Muscle of leg (tissue), 11 donors: ENCODE measurements around the gene SMAGP. TPM values are rescaled to one million over a fixed set of nuclear protein-coding genes. Genes with fewer than 3 reads are reported as not detected.
"Not testable (repeated sequence)": the region's sequence is repeated elsewhere in the genome, so short reads cannot be mapped to it uniquely, and the experiment has no call there.

Experiments
- DNase-seq: peaks from one replicate; pipeline ENCODE4 v3.0.0; 2013
- H3K27ac ChIP-seq: one replicate; pipeline ENCODE4 v1.5.1; 2013; ENCODE audit warnings: mild to moderate bottlenecking, low read length, control low read depth
- H3K27me3 ChIP-seq: one replicate; pipeline ENCODE4 v1.6.1; 2013; ENCODE audit warnings: low read length; ENCODE audit not compliant: control insufficient read depth, insufficient read depth
- H3K36me3 ChIP-seq: one replicate; pipeline ENCODE4 v1.6.1; 2013; ENCODE audit warnings: low read length; ENCODE audit not compliant: control insufficient read depth, insufficient read depth
- H3K4me1 ChIP-seq: one replicate; pipeline ENCODE4 v1.6.1; 2013; ENCODE audit warnings: low read length; ENCODE audit not compliant: control insufficient read depth, insufficient read depth
- H3K4me3 ChIP-seq: one replicate; pipeline ENCODE4 v1.5.1; 2013; ENCODE audit warnings: low read length, control low read depth
- H3K9me3 ChIP-seq: replicated peaks from 2 replicates; pipeline ENCODE4 v1.6.1; 2013; ENCODE audit warnings: low read depth, low read length; ENCODE audit not compliant: control insufficient read depth
- WGBS: methylation state at CpG from one replicate; pipeline ENCODE4 v1.1.5; 2013; ENCODE audit warnings: missing lambda C conversion rate; ENCODE audit not compliant: insufficient coverage; 5-methylcytosine and 5-hydroxymethylcytosine counted together
- polyA plus RNA-seq, 8 donors: library from polyadenylated mRNA; unstranded; fragments of 120-200 nt; gene quantifications; one replicate each; pipeline versions ENCODE4 v1.2.1 to v1.2.3, GENCODE V29; 2013; ENCODE audit warnings: inconsistent platforms in 1 of 8, low replicate concordance in 1 of 8; ENCODE audit not compliant: insufficient read length in 8 of 8, insufficient read depth in 1 of 8
- total RNA-seq: library from RNA; stranded (reverse); fragments of 120-200 nt; gene quantifications from one replicate; pipeline ENCODE4 v1.2.4, GENCODE V29; 2013

Gene SMAGP
- total and polyA plus RNA-seq, 9 donors = 3.4 to 14.8 (median 7.6) TPM

GRCh38 chr12:51225771-51226170, 44.4 kb downstream of the SMAGP start:
- no peaks in the 10 kb centered on the region for H3K27me3 ChIP-seq
- H3K4me1 ChIP-seq = no peaks in the 10 kb centered on the region
- no peak overlapping the region for H3K4me3 ChIP-seq
- H3K27ac ChIP-seq = no peak overlapping the region
- peaks cover 6% of the 10 kb centered on the region for H3K36me3 ChIP-seq
- WGBS = no CpG with 5 or more reads among the region's 2 CpGs
- no peaks in the 10 kb centered on the region for H3K9me3 ChIP-seq
- DNase-seq = no peak

GRCh38 chr12:51225234-51225633, 45.0 kb downstream of the SMAGP start:
- H3K9me3 ChIP-seq = no peaks in the 10 kb centered on the region
- DNase-seq = no peak
- peaks cover 6% of the 10 kb centered on the region for H3K36me3 ChIP-seq
- no peaks in the 10 kb centered on the region for H3K4me1 ChIP-seq
- H3K4me3 ChIP-seq = no peak overlapping the region
- 60% methylated on average over 1 of the region's 4 CpGs for WGBS
- H3K27me3 ChIP-seq = no peaks in the 10 kb centered on the region
- H3K27ac ChIP-seq = no peak overlapping the region

- no peaks in the 10 kb centered on the region for H3K9me3 ChIP-seq
- peaks cover 6% of the 10 kb centered on the region for H3K36me3 ChIP-seq
- H3K4me1 ChIP-seq = no peaks in the 10 kb centered on the region
- no peak overlapping the region for H3K27ac ChIP-seq
- DNase-seq = no peak
- H3K27me3 ChIP-seq = no peaks in the 10 kb centered on the region
- no peak overlapping the region for H3K4me3 ChIP-seq
- 77% methylated on average over 2 of the region's 3 CpGs for WGBS
Measured at GRCh38 chr12:51224625-51225024, 45.6 kb downstream of the SMAGP start.

GRCh38 chr12:51222461-51222860, 47.8 kb downstream of the SMAGP start:
- DNase-seq = no peak
- Histone ChIP-seq H3K4me1 (peaks cover 9% of the 10 kb centered on the region), H3K9me3 (no peaks in the 10 kb centered on the region), H3K4me3 (no peak overlapping the region), H3K27ac (no peak overlapping the region), H3K27me3 (no peaks in the 10 kb centered on the region), H3K36me3 (peaks cover 6% of the 10 kb centered on the region)
- 59% methylated on average over 3 of the region's 7 CpGs for WGBS

- H3K4me3 ChIP-seq, H3K36me3 ChIP-seq, H3K27me3 ChIP-seq, H3K27ac ChIP-seq, DNase-seq, H3K9me3 ChIP-seq: not testable (repeated sequence)
- 98% methylated on average over 6 of the region's 12 CpGs for WGBS
- H3K4me1 ChIP-seq = peaks cover 15% of the 10 kb centered on the region
Measured at GRCh38 chr12:51219857-51220256, 50.4 kb downstream of the SMAGP start.

- no peaks in the 10 kb centered on the region for H3K27me3 ChIP-seq
- no peak overlapping the region for H3K27ac ChIP-seq
Measured at GRCh38 chr12:51219322-51219721, 50.9 kb downstream of the SMAGP start.

GRCh38 chr12:51218607-51219161, 51.5 kb downstream of the SMAGP start:
- DNase-seq = no peak
- peak overlapping the region; percentile 94 for H3K27ac ChIP-seq
- peak overlapping the region; percentile 82 for H3K4me3 ChIP-seq

More at GRCh38 chr12:51219322-51219721, 50.9 kb downstream of the SMAGP start:
- H3K4me3 ChIP-seq = no peak overlapping the region
- peaks cover 15% of the 10 kb centered on the region for H3K4me1 ChIP-seq
- H3K36me3 ChIP-seq = no peaks in the 10 kb centered on the region
- H3K9me3 ChIP-seq = no peaks in the 10 kb centered on the region
- DNase-seq = no peak
- WGBS = 20% methylated on average over 1 of the region's 5 CpGs

GRCh38 chr12:51217968-51218606, 52.1 kb downstream of the SMAGP start, which contains the start of gene POU6F1:
Gene POU6F1 (minus strand): TSS chr12:51218062. CDS start chr12:51206836, 11,226 bp downstream.
- H3K27ac ChIP-seq = peak within 1 kb of the TSS; percentile 94
- H3K4me1 ChIP-seq = peaks cover 15% of the 10 kb centered on the region
- H3K36me3 ChIP-seq = no peaks in the 10 kb centered on the region
- WGBS = under 1% methylated on average over 32 of the region's 35 CpGs
- peak within 1 kb of the TSS; percentile 82 for H3K4me3 ChIP-seq
- H3K9me3 ChIP-seq = no peaks in the 10 kb centered on the region
- H3K27me3 ChIP-seq = no peaks in the 10 kb centered on the region
- DNase-seq = peak; percentile 95

More at GRCh38 chr12:51218607-51219161, 51.5 kb downstream of the SMAGP start:
- peaks cover 15% of the 10 kb centered on the region for H3K4me1 ChIP-seq
- no CpG with 5 or more reads among the region's 10 CpGs for WGBS
- no peaks in the 10 kb centered on the region for H3K27me3 ChIP-seq
- no peaks in the 10 kb centered on the region for H3K36me3 ChIP-seq
- no peaks in the 10 kb centered on the region for H3K9me3 ChIP-seq

GRCh38 chr12:51217133-51217967, 52.9 kb downstream of the SMAGP start:
- H3K27me3 ChIP-seq = no peaks in the 10 kb centered on the region
- no peaks in the 10 kb centered on the region for H3K36me3 ChIP-seq
- WGBS = under 1% methylated on average over 43 of the region's 81 CpGs
- H3K4me1 ChIP-seq = peaks cover 15% of the 10 kb centered on the region
- H3K9me3 ChIP-seq = no peaks in the 10 kb centered on the region
- DNase-seq = peak; percentile 45
- peak overlapping the region; percentile 82 for H3K4me3 ChIP-seq
- peak overlapping the region; percentile 94 for H3K27ac ChIP-seq

- H3K4me3 ChIP-seq = peak overlapping the region; percentile 82
- H3K4me1 ChIP-seq = peaks cover 15% of the 10 kb centered on the region
- no peak for DNase-seq
- H3K27me3 ChIP-seq = no peaks in the 10 kb centered on the region
- no peaks in the 10 kb centered on the region for H3K36me3 ChIP-seq
- no CpG with 5 or more reads among the region's 7 CpGs for WGBS
- H3K9me3 ChIP-seq = no peaks in the 10 kb centered on the region
- H3K27ac ChIP-seq = peak overlapping the region; percentile 42
Measured at GRCh38 chr12:51216642-51217041, 53.6 kb downstream of the SMAGP start.
